ENCODE data around the gene DNAI7.

Gene DNAI7

GRCh38 chr12:25184132-25184531, 10.8 kb downstream of the DNAI7 start:
- DNase-seq (no peak), ATAC-seq (peak; percentile 58)

- ATAC-seq = no peak
- DNase-seq = no peak
Observed at GRCh38 chr12:25182765-25183164, 12.2 kb downstream of the DNAI7 start.

- ATAC-seq = no peak
- no peak for DNase-seq
Observed at GRCh38 chr12:25162866-25163265, 32.1 kb downstream of the DNAI7 start.

- DNase-seq (no peak), ATAC-seq (no peak)
Observed at GRCh38 chr12:25156061-25156460, 38.9 kb downstream of the DNAI7 start.

- DNase-seq (no peak), ATAC-seq (no peak)
Observed at GRCh38 chr12:25155022-25155576, 39.9 kb downstream of the DNAI7 start.

DNA sequence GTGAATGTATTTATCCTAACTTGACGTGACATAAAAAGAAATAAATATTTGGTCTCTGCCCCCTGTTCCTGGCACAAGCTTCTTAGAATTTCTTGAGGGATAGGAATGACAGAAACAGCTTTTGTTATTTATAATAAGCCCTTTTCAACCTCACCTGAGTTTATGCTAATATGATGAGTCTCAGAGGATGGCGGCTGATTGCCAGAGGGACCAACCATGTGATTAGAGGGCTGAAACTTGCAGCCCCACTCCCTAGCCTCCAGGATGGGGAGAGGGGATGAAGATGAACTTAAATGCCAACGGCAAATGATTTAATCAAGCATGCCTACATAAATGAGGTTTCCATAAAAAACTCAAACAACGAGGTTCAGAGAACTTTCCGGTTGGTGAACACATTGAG, 42.9 kb downstream of the DNAI7 start:
- DNase-seq (no peak), ATAC-seq (no peak)

- ATAC-seq (no peak), DNase-seq (no peak)
Observed at GRCh38 chr12:25151476-25151875, 43.5 kb downstream of the DNAI7 start.

DNA sequence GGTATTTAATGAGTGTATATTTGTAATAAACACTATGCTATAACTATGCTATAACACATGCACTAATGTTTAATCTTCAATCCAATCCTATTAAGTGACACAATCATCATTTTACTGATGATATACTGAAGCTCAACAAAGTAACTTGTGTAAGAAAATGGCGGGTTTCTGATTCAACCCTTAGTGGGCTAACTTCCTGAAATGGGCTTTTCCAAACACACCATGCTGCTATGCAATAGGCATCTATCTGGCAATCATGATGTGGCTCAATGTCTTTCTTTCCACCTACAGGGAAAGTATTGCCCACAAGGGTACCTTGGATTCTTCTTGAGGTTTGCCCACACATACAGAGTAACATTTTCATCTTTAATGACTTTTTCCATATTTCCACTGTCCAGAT, 48.3 kb downstream of the DNAI7 start:
- DNase-seq (no peak), ATAC-seq (peak; percentile 40)

- DNase-seq (peak; percentile 21), ATAC-seq (no peak)
Observed at GRCh38 chr12:25135531-25136154, 59.3 kb downstream of the DNAI7 start.

DNA sequence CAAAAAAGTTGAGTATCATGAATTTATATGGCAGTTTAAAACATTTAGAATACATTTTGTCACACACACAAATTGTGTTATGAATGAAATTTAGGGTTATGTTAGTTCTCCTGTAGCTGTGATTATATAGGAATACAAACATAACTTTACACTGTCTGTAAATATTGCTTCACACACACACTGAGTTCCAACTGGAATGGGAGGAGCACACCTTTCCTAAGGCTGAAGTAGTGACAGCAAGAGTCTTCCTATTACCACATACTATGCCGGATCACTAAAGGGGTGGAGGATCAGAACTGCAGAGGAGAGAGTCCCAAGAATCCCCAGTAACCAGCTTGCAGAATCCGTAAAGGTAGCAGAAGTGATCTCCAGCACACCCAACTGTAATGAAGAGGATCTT, 63.7 kb downstream of the DNAI7 start:
- ATAC-seq (no peak), DNase-seq (no peak)

GRCh38 chr12:25130741-25131188, 64.2 kb downstream of the DNAI7 start:
- ATAC-seq = no peak

GRCh38 chr12:25126746-25127145, 68.2 kb downstream of the DNAI7 start:
- DNase-seq = no peak
- ATAC-seq = no peak

More at GRCh38 chr12:25130741-25131188, 64.2 kb downstream of the DNAI7 start:
- no peak for DNase-seq

DNA sequence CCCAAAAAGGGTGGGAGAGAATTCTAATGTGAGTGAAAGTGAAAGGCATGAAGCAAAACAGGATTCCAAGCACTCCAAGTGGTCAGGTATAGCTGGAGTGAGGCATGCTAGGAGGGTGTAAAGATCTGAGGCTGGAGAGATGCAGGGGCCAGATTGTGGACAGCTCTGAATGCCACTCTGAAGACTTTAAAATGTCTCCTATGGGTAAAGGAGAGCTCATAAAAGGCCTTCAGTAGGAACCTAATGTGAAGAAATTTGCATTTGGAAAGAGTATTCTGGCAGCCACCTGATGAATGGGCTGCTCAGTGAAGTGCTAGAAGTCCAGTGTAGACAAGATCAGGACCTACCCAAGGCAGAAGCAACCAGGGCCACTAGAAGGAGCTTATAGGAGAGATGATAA, 68.9 kb downstream of the DNAI7 start:
- no peak for ATAC-seq

GRCh38 chr12:25124493-25124892, 70.5 kb downstream of the DNAI7 start:
- no peak for DNase-seq

More for the DNA sequence above, 68.9 kb downstream of the DNAI7 start:
- no peak for DNase-seq

DNA sequence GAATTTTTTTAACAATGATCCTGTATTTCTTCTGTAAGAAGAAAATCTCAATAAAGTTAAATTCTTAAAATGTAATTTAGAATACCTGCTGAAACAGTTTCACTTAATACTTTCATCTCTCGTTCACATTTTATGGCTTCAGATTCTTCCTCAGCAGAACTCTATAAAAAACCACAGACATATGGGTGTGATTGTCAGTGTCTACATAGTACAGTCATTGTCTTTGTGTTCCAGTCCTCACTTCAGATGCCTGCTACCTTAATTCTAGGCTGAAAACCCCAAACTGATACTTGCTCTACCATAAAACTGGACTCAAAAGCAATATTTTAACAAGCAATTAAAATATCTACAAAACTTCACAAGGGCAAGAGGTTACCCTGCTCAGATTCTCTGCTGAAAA, 71.8 kb downstream of the DNAI7 start:
- DNase-seq = no peak
- ATAC-seq = no peak

More at GRCh38 chr12:25124493-25124892, 70.5 kb downstream of the DNAI7 start:
- ATAC-seq = no peak

GRCh38 chr12:25121916-25122315, 73.0 kb downstream of the DNAI7 start:
- ATAC-seq (peak; percentile 59), DNase-seq (no peak)

- no peak for ATAC-seq
- DNase-seq = no peak
Observed at GRCh38 chr12:25121110-25121509, 73.8 kb downstream of the DNAI7 start.

DNA sequence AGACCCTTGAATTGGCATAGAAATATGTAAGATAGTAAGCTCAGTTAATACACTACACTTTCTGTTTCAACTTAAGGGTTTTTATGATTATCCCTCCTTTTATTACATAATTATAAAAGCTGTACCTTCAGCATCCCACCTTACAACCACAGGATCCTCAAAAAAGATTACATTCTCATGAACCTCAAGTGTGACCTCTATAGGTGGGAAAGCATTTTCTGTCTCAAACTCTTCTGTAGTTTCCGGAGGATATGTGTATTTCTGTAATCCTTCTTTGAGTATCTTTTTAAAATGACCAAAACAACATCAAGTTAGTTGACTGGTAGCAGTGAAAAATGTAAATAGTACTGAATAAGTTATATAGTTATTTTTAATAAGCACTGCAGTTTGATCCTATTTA, 75.9 kb downstream of the DNAI7 start:
- ATAC-seq (no peak), DNase-seq (no peak)

DNA sequence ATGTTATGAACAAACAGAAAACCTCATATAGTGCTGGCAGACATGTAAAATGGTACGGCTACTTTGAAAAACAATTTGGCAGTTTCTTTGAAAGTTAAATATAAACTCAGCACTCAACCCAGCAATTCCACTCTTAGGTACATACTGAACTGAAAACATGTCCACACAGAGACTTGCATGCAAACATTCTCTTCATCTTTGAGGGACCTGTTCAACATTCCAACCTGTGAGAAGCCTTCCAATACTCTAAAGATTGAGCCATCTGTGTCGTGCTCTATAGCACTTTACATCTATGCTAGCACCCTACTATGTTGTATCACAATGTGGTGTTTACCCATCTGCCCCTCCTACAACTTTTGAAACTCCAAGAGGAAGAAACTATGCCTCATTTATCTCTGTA, 79.3 kb downstream of the DNAI7 start:
- DNase-seq (no peak), ATAC-seq (no peak)

DNA sequence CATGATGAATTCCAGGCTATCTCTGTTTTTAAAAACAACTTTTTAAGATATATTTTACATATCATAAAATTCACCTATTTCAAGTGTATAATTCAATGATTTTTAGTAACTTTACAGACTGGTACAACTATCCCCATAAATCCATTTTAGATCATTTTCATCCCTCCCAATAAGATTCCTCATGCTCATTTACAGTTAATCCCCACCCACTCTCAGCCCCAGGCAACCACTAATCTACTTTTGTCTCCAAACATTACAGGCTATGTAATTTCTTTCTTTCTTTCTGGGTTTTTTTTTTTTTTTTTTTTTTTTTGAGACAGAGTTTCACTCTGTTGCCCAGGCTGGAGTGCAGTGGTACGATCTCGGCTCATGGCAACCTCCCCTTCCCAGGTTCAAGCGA, 81.3 kb downstream of the DNAI7 start:
- DNase-seq (no peak), ATAC-seq (no peak)

GRCh38 chr12:25110260-25110659, 84.7 kb downstream of the DNAI7 start:
- DNase-seq (no peak), ATAC-seq (no peak)

- DNase-seq = no peak
Observed at GRCh38 chr12:25107920-25108319, 87.0 kb downstream of the DNAI7 start.

GRCh38 chr12:25106818-25107217, 88.1 kb downstream of the DNAI7 start:
- DNase-seq = no peak

More at GRCh38 chr12:25107920-25108319, 87.0 kb downstream of the DNAI7 start:
- no peak for ATAC-seq

GRCh38 chr12:25102402-25102801, 92.6 kb downstream of the DNAI7 start:
- ATAC-seq = no peak
- no peak for DNase-seq

More at GRCh38 chr12:25106818-25107217, 88.1 kb downstream of the DNAI7 start:
- no peak for ATAC-seq
